ENCODE results near the gene NIT1. TPM values are rescaled to one million over a fixed set of nuclear protein-coding genes. Genes with fewer than 3 reads are reported as not detected.

Gene NIT1
- total and polyA plus RNA-seq, 2 of the 13 experiments (the other 11 are each of a cell fraction or from before 2014, with no cell fraction given), result 22.7 to 31.0 TPM

- no peak for TF ChIP-seq SOX6 (IDR thresholded peaks at IDR 0.05)
- TF ChIP-seq SOX6 (CRISPR knock-in tag; IDR thresholded peaks at IDR 0.05), result peak; percentile 42
- TF ChIP-seq ZNF263 (CRISPR knock-in tag; IDR thresholded peaks at IDR 0.05), result 0 out of 2 replicates have a peak, but pooled peaks have one; percentile 20
- TF ChIP-seq FOXA1 (IDR thresholded peaks at IDR 0.05), result no peak
- TF ChIP-seq FOXA1 (CRISPR knock-in tag; IDR thresholded peaks at IDR 0.05), result no peak
- TF ChIP-seq, protein P1, sequence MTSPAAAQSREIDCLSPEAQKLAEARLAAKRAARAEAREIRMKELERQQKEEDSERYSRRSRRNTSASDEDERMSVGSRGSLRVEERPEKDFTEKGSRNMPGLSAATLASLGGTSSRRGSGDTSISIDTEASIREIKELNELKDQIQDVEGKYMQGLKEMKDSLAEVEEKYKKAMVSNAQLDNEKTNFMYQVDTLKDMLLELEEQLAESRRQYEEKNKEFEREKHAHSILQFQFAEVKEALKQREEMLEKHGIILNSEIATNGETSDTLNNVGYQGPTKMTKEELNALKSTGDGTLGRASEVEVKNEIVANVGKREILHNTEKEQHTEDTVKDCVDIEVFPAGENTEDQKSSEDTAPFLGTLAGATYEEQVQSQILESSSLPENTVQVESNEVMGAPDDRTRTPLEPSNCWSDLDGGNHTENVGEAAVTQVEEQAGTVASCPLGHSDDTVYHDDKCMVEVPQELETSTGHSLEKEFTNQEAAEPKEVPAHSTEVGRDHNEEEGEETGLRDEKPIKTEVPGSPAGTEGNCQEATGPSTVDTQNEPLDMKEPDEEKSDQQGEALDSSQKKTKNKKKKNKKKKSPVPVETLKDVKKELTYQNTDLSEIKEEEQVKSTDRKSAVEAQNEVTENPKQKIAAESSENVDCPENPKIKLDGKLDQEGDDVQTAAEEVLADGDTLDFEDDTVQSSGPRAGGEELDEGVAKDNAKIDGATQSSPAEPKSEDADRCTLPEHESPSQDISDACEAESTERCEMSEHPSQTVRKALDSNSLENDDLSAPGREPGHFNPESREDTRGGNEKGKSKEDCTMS (CRISPR knock-in tag; conservative IDR thresholded peaks at IDR 0.05), result no peak
- no peak for TF ChIP-seq RBM22 (optimal IDR thresholded peaks at IDR 0.05; ENCODE audit: low read length)
- TF ChIP-seq YY1 (IDR thresholded peaks at IDR 0.05; ENCODE audit: insufficient read depth, insufficient replicate concordance, low read depth, low read length), result no peak
- TF ChIP-seq TEF (CRISPR knock-in tag; IDR thresholded peaks at IDR 0.05), result no peak
- TF ChIP-seq, protein P2, sequence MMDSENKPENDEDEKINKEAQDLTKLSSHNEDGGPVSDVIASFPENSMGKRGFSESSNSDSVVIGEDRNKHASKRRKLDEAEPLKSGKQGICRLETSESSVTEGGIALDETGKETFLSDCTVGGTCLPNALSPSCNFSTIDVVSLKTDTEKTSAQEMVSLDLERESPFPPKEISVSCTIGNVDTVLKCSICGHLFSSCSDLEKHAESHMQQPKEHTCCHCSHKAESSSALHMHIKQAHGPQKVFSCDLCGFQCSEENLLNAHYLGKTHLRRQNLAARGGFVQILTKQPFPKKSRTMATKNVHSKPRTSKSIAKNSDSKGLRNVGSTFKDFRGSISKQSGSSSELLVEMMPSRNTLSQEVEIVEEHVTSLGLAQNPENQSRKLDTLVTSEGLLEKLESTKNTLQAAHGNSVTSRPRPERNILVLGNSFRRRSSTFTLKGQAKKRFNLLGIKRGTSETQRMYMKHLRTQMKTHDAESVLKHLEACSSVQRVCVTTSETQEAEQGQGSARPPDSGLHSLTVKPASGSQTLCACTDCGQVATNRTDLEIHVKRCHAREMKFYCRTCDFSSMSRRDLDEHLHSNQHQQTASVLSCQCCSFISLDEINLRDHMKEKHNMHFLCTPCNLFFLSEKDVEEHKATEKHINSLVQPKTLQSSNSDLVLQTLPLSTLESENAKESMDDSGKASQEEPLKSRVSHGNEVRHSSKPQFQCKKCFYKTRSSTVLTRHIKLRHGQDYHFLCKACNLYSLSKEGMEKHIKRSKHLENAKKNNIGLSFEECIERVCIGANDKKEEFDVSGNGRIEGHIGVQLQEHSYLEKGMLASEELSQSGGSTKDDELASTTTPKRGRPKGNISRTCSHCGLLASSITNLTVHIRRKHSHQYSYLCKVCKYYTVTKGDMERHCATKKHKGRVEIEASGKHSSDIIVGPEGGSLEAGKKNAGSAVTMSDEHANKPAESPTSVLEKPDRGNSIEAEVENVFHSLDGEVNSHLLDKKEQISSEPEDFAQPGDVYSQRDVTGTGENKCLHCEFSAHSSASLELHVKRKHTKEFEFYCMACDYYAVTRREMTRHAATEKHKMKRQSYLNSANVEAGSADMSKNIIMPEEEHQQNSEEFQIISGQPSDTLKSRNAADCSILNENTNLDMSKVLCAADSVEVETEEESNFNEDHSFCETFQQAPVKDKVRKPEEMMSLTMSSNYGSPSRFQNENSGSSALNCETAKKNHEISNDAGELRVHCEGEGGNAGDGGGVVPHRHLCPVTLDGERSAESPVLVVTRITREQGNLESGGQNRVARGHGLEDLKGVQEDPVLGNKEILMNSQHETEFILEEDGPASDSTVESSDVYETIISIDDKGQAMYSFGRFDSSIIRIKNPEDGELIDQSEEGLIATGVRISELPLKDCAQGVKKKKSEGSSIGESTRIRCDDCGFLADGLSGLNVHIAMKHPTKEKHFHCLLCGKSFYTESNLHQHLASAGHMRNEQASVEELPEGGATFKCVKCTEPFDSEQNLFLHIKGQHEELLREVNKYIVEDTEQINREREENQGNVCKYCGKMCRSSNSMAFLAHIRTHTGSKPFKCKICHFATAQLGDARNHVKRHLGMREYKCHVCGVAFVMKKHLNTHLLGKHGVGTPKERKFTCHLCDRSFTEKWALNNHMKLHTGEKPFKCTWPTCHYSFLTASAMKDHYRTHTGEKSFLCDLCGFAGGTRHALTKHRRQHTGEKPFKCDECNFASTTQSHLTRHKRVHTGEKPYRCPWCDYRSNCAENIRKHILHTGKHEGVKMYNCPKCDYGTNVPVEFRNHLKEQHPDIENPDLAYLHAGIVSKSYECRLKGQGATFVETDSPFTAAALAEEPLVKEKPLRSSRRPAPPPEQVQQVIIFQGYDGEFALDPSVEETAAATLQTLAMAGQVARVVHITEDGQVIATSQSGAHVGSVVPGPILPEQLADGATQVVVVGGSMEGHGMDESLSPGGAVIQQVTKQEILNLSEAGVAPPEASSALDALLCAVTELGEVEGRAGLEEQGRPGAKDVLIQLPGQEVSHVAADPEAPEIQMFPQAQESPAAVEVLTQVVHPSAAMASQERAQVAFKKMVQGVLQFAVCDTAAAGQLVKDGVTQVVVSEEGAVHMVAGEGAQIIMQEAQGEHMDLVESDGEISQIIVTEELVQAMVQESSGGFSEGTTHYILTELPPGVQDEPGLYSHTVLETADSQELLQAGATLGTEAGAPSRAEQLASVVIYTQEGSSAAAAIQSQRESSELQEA (CRISPR knock-in tag; IDR thresholded peaks at IDR 0.05; ENCODE audit: not compliant biosample characterization), result no peak
- TF ChIP-seq, protein P3, sequence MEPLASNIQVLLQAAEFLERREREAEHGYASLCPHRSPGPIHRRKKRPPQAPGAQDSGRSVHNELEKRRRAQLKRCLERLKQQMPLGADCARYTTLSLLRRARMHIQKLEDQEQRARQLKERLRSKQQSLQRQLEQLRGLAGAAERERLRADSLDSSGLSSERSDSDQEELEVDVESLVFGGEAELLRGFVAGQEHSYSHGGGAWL (CRISPR knock-in tag; IDR thresholded peaks at IDR 0.05), result no peak
- TF ChIP-seq HMGXB4 (CRISPR knock-in tag; IDR thresholded peaks at IDR 0.05; ENCODE audit: borderline replicate concordance in 1 of 2, low read depth in 1 of 2), result 0 out of 4 replicates have a peak, but pooled peaks of 1 of the 2 experiments have one; percentile 1
- TF ChIP-seq ZNF17 (CRISPR knock-in tag; IDR thresholded peaks at IDR 0.05), result no peak
- no peak for TF ChIP-seq EED (CRISPR knock-in tag; IDR thresholded peaks at IDR 0.05)
- no peak for TF ChIP-seq ZSCAN9 (CRISPR knock-in tag; IDR thresholded peaks at IDR 0.05; ENCODE audit: borderline replicate concordance)
- no peak for TF ChIP-seq MTA3 (CRISPR knock-in tag; IDR thresholded peaks at IDR 0.05)
Measured at GRCh38 chr1:161074676-161075368, 43.1 kb upstream of the NIT1 start (continued).
